ENCODE data around the gene AIF1L. TPM values are rescaled to one million over a fixed set of nuclear protein-coding genes. Genes with fewer than 3 reads are reported as not detected.

The AIF1L gene
- polyA plus RNA-seq, 4 donors = 364 to 376 (median 370) TPM

DNA sequence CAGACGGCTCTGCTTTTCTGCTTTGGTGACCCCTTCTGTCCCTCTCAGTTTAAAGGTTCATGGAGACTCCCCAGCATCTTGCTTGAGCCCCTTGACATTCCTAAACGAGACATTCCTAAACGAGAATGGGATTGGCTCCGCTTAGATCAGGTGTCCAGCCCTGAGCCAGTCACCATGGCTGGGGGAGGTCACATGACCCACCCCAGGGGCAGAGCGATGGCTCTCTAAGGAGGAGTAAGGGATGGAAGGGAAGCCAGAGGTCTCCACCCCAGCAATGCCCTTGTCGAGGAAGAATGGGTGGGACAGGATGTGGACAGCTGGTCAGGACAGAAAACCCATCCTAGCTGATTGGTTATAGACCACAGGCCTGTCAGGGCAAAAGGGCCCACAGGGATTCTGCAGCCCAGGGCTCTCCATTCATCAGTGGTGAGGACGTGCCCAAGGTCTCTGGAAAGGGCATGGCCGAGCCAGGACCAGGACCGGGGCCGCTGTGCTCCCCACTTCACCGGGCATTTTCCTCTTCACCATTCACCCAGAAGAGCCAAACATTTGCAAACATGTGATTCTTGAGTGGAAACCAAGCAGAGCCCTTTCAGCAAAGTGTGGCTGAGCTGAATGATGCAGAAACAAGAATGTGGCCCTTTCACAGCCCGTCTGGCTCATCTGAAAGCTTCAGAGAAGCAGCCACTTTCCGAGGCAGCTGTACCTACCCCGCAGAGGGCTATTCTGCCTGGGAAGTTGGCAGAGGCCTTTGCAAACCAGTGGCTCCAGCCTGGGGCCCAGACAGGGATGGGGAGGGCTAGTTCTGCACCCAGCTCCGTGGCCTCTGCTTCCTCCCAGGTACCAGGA is 19.8 kb upstream of the AIF1L start:
- DNase-seq (ENCODE audit: low read depth in 4 of 4, low spot score in 2 of 4) = no peak

DNA sequence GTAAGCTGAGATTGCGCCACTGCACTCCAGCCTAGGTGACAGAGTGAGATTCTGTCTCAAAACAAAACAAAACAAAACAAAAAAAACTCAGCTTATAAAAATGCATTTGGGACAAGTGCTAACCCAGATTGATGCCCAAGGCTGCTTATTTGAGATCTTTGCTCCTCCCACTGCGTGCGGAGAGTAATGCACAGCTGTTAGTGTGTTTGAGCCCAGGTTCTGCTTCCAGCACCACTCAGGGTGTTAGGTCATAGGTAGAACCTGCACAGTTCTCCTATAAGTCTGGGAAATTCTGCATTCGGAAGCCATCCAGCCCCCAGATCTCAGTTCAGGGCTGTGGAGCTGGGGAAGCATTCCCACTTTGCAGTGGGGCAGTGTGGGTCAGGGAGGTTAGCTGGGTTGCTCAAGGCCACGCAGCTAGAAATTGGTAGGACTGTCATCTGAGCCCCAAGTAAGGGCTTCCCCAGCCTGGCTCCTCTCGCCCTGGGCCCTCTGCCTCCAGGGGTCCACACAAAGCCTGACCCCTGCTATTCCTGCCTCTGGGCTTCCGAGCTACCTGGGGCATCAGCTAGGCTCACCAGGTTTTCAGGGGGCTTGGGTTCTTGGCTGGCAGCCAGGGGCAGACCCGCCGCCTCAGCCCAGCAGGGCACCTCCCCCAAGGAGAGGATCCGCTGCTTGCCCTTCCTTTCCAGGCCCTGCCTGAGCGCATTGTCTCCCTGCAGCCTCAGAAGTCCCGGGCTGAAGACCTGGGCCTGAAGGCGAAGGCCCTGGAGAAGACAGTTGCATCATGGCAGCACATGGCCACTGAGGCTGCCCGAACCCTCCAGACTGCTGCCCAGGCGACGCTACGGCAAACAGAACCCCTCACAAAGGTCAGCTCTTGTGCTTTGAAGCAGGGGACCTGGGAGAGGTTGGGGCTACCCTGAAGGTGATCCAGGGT is 17.6 kb upstream of the AIF1L start:
- no peak for DNase-seq (ENCODE audit: low read depth in 4 of 4, low spot score in 2 of 4)

DNA sequence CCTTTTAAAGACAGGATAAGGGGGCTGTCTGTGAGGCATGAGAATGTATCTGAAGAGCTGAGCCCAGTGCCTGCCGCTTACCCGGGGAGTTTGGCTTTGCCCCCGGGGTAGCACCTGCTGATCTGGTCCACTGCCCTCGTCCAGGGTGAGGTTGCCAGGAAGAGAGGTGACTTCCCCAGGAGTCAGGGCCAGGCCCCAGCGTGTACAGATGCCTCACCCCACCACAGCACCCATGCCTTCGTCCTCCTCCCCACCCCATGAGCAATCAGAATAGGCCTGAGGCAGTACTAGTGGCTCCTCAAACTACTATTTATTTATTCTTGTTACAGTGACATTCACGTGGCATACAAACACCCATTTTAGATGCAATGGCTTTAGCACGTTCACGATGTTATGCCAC is 15.7 kb upstream of the AIF1L start:
- DNase-seq (ENCODE audit: low read depth in 4 of 4, low spot score in 2 of 4) = no peak

DNA sequence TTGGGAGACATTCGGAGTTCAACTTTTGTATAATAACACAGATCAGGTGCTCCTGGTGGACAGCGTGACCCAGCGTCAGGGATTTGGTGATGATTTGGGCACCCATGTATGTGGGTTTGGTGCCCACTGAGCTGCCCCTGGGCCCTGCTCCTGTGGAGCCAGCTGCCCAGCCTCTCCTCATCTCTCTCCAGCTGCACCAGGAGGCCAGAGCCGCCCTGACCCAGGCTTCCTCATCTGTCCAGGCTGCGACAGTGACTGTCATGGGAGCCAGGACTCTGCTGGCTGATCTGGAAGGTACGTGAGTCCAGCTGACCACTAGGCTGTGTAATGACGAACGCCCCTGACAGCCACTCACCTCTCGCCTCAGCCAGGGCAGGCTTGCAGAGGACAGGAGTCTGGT is 14.5 kb upstream of the AIF1L start:
- DNase-seq (ENCODE audit: low read depth in 4 of 4, low spot score in 2 of 4) = no peak

DNA sequence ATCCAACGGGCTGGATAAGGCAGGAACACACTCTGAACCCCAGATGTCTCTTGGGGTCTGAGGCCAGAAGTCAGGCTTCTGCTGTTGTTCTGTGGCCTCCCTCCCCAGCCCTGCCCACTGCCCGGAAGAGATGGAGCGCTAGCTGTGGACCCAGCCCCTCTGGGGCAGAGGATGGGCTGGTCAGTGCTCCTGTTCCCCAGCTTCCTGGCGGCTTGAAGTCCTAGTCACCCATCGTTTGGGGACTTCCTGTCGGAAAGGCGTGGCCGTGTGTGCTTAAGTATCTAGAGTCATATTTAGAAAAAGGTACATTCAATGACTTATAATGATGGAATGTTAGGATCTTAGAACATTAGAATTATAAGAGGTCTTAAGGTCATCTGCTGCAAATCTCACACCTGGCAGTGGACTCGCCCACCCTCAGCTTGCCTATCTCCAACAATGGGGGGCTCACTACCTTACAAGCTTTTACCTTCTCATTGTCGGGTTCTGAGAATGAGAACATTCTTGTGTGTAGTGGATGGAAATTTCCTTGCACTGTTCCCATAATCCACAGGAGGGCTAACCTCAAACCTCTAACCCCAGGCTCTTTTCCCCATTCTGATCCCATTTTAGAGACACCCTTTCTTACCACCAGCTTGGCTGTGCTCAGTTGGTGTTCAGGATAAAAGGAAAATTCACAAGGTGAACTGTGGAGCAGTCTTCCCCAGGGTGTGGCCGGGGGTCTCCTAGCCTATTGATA is 13.4 kb upstream of the AIF1L start:
- DNase-seq (ENCODE audit: low read depth in 4 of 4, low spot score in 2 of 4) = no peak

DNA sequence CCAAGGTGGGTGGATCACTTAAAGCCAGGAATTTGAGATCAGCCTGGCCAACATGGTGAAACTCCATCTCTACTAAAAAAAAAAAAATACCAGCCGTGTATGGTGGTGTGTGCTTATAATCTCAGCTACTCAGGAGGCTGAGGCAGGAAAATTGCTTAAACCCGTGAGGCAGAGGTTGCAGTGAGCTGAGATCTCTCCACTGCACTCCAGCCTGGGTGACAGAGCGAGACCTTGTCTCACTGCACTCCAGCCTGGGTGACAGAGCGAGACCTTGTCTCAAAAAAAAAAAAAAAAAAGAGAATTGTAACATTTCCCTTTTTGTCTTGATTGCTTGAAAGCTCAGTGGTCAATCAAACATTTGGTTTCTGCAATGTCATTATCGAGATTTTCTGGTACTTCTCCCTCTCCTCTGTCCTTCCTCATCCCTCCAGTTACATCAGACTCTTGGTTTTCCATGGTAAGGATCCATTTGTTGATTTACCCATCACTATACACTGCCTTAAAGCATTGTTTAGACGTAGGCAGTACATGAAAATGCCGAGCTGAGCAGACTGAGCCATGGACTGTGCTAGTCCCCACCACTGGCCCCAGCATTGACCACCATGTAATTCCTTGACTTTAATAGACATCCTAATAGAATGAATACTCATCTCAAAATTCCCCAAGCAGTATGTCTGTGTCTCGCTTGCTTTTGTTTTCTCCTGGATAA is 11.5 kb upstream of the AIF1L start:
- DNase-seq (ENCODE audit: low read depth in 4 of 4, low spot score in 2 of 4) = no peak

DNA sequence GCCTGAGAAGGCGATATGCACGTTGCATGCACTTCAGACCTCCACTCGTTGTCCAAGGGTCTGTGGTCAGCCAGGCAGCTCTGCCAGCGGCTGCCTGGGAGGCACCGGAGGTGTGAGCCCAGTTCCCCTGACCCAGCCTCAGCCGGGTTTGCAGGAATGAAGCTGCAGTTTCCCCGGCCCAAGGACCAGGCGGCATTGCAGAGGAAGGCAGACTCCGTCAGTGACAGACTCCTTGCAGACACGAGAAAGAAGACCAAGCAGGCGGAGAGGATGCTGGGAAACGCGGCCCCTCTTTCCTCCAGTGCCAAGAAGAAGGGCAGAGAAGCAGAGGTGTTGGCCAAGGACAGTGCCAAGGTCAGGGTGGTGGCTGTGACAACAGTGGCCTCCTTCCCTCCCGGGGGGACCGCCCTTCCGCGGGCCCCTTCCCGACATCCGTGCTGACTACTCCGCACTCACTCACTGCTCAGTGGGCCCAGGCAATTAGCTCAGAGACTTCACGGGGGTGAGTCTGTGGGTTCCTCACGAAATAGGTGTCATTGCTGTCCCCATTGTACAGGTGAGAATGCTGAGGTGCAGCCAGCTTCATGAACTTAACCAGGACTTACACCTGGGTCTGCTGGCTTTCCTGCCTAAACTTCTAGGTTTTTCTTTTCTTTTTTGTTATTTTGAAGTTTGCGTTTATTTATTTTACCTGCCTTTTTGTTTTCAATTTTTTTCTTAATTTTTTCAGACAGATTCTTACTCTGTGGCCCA is 10.8 kb upstream of the AIF1L start:
- DNase-seq (ENCODE audit: low read depth in 4 of 4, low spot score in 2 of 4) = no peak

DNA sequence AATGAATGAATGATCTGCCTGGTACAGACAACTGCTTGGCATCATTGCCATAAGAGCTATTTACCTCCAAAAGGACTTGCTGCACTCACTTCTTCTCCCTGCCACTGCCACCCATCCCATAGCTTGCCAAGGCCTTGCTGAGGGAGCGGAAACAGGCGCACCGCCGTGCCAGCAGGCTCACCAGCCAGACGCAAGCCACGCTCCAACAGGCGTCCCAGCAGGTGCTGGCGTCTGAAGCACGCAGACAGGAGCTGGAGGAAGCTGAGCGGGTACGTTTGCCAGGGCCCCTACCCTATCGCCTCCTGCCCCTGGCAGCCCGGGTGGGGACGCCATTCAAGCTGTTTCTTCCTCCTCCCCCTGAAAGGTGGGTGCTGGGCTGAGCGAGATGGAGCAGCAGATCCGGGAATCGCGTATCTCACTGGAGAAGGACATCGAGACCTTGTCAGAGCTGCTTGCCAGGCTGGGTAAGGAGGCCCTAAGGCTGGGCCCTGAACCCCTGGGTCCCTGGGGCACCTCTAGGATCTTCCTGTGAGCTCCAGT is 8.9 kb upstream of the AIF1L start:
- no peak for DNase-seq (ENCODE audit: low read depth in 4 of 4, low spot score in 2 of 4)

DNA sequence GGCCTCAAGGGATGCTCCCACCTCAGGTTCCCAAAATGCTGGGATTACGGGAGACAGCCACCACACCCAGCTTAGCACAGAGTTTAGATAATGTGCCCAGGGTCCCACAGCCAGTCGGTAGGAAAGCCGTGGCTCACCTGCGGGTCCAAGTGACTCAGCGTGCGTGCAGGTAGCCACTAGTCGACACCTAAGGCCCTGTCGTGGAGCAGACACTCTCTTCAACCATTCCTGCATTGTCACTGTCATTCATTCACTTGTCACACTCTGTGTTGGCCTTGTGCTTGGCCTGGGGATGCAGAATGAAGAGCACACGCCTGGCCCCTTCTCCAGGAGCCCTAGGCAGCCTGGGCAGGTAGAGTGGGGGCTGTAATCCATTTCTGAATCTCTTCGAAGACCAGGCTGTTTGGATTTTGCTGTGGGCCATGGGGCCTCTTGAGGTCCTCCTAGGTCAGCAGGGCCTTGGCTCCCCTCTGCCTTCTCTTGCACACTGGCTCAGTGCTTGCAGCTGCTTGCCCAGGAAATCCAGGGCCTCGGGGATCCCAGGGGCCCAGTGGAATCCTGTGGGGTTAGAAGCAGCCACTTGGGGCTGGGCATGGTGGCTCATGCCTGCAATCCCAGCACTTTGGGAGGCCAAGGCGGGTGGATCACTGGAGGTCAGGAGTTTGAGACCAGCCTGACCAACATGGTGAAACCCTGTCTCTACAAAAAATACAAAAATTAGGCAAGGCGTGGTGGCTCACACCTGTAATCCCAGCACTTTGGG is 6.1 kb upstream of the AIF1L start:
- no peak for DNase-seq (ENCODE audit: low read depth in 4 of 4, low spot score in 2 of 4)

DNA sequence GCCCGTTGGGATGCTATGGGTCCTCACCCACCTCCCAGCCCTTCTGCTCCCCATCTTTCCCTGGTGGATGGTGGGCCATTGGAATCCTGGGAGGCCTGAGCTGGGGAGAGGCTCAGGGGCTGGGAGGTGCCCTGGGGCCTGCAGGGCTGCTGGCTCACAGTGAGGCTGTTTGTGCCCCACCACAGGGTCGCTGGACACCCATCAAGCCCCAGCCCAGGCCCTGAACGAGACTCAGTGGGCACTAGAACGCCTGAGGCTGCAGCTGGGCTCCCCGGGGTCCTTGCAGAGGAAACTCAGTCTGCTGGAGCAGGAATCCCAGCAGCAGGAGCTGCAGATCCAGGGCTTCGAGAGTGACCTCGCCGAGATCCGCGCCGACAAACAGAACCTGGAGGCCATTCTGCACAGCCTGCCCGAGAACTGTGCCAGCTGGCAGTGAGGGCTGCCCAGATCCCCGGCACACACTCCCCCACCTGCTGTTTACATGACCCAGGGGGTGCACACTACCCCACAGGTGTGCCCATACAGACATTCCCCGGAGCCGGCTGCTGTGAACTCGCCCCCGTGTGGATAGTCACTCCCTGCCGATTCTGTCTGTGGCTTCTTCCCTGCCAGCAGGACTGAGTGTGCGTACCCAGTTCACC is 4.9 kb upstream of the AIF1L start:
- DNase-seq (ENCODE audit: low read depth in 4 of 4, low spot score in 2 of 4) = no peak

DNA sequence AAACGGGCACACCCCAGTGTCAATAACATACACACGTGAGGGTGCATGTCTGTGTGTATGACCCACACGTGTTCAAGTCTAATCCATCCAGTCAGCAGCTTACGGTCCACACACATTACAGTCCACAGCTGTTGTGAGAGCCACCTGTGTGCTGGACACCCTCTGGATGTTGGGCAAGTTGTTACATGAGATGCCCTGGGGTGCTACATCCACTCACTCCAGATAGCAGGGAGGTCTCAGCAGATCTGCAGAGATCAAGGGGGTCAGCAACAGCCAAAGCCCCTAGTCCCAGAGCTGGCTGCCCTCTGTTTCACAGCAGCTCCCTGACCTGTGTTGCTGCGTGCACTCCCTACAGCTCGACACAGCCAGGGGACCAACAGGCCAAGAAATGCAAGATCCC is 4.3 kb upstream of the AIF1L start:
- DNase-seq (ENCODE audit: low read depth in 4 of 4, low spot score in 2 of 4) = no peak

DNA sequence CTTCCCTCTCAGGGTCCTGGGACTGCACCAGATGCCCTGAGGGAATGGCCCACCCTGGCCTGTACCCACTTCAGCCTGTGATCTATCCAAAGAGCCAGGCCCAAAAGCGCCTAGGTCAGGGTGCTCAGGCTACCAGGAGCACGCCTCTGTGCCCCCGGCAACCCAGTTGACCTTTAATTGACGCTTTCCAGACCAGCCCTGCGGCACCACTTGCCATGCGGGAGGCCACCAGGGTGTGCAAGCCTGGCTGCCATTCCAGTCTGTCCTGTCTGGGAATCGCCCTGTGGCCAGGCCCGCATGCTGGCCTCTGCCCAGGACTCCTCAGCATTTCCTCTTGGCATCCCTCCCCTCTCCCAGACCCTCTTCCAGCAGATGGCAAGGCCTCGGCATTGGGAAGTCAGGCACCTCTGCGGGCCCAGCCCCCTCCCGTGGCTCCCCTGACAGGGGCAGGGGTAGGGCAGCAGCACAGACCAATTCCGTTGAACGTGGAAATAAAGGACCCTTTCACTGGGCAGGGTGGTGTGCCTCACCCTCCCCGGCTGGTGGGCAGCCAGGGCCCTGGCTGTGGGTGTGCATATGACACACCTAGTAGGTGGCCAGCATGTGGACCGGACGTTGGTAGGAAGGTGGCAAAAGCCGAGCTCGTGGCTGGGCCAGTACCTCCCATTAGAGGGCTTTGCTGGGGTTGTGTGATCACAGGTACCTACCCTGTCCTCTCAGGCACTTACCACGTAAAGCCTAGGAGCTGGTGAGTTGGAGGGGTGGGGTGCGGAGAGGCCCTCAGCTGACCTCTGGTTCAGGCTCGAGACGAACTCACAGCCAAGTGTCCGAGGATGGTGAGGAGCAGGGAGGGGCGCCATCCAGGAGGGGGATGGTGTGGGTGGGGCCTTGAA is 3.5 kb upstream of the AIF1L start:
- DNase-seq (ENCODE audit: low read depth in 4 of 4, low spot score in 2 of 4) = no peak

DNA sequence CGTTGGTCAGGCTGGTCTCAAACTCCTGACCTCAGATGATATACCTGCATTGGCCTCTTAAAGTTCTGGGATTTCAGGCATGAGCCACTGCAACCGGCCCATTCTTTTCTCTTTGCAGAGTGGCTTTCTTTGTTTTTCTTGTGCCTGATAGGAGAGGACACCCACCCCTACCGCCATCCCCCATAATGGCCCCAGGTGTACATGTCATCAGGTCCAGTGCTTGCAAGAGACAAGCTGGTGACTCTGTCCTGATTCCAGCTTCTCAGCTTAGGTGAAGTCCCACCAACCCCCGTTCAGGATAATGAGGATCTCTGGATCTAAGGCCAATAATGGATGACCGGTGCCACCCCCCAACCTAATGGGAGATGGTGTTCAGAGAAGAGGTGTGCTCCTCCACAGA is 2.3 kb upstream of the AIF1L start:
- DNase-seq (ENCODE audit: low read depth in 4 of 4, low spot score in 2 of 4) = no peak

DNA sequence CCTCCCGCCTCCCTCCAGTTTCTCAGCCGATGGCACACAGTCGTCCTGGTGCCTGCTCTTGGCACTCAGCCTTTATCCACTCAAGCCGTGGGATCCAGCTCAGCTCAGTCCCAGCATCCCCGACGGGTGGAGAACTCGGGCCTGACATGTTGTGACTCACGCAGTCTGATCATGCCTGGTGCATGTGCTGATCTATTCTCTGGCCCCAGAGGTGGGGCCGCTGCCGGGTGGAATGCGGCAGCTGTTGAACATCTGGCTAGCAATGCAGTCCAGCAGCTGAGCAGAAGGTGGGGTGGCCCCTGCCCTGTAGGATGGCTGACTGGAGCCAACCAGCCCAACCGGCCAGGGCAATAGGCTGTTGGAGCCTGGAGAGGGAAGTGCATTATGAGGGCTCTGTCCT is 1.7 kb upstream of the AIF1L start:
- DNase-seq (ENCODE audit: low read depth in 4 of 4, low spot score in 2 of 4) = no peak

DNA sequence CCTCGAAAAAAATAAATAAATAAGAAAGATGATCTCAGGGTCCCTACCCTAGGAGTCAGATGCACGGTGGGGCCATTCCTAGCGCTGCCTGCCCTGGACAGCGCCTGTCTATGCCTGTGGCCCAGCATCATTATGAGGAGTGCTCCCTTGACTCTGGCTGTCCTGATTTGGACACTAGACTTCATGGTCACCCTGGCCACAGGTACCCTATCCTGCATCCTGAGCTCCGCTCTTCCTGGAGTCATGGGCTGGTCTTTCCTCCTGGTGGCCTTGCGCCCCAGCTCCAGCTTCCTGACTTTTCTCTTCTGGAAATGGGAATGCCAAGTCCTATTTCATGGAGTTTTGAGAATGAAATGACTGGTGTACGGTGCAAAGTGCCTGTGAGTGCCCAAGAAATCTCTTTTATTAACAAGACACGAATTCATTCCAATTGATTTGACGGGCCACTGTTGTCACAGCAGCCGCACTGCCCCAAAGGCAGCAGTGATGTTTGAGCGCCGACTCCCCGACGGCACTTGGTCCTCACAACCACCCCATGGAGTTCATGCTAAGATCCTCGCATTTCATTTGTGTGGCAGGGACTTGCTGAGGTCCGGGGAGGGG is 564 bp upstream of the AIF1L start:
- DNase-seq (ENCODE audit: low read depth in 4 of 4, low spot score in 2 of 4) = no peak

DNA sequence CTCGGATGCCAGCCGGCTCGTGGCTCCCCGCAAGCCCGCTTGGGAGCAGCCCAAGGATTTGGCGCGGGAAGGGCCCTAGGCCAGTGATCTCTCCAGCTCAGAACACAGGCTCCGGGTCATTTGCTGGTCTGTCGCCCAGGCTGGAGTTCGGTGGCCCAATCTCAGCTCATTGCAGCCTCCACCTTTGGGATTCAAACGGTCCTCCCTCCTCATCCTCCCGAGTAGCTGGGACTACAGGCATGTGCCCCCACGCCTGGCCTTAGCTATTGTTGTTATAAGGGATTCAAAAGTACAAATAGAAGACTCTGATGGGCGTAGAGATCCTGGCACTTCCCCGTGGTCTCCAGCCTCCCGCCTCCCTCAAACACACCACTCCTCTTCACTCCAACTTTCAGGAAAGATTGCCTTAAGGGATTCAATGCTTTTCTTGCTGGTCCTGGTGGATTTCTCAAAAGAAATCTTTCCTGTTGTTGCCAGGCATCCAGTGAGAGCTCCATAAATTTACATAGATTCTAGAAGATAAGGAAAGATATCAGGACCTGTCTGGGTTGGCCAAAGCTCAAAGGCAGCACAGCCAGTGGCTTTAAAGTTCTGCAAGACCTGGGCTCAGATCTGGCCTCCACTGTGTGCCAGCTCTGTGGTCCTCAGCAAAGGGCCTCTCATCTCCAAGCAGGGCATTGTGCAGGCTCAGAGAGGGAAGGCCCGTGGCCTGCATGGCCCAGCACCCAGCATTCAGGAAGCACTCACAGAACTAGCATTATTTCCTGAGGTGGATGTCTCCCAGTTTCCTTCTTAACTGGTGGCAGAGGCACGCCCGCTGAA is 1.0 kb downstream of the AIF1L start:
- DNase-seq (ENCODE audit: low read depth in 4 of 4, low spot score in 2 of 4) = no peak

Measured in left renal cortex interstitium (tissue), 4 donors.